MM.1S (cell line): ENCODE results near the gene PCTP.
A peak's percentile ranks its signal among the peaks of the same experiment; 100 is the strongest.

Experiments used
- DNase-seq: peaks from one replicate; pipeline ENCODE4 v3.0.0-alpha.2; 2015
- H2AFZ ChIP-seq: fragments of 300-600 bp; sonication (generic); 2 replicates; pipeline ENCODE4 v1.6.0; 2016; ENCODE audit warnings: antibody characterized with exemption, low read length
- H3F3A ChIP-seq: fragments of 300-600 bp; sonication (generic); 2 replicates; pipeline ENCODE4 v1.6.1; 2016; ENCODE audit warnings: mild to moderate bottlenecking, antibody characterized with exemption, low read length, moderate library complexity, mixed read lengths; ENCODE audit not compliant: insufficient read depth
- H3K27ac ChIP-seq: fragments of 300-600 bp; sonication (generic); 2 replicates; pipeline ENCODE4 v1.5.1; 2016; ENCODE audit warnings: mild to moderate bottlenecking, low read length
- H3K27me3 ChIP-seq: fragments of 300-600 bp; sonication (generic); replicated peaks from 2 replicates; pipeline ENCODE4 v1.6.0; 2016; ENCODE audit warnings: low read length; ENCODE audit not compliant: insufficient read depth
- H3K36me3 ChIP-seq: fragments of 300-600 bp; sonication (generic); replicated peaks from 2 replicates; pipeline ENCODE4 v1.6.1; 2016; ENCODE audit warnings: mild to moderate bottlenecking, low read length, mixed read lengths; ENCODE audit not compliant: insufficient read depth
- H3K4me1 ChIP-seq: fragments of 300-600 bp; sonication (generic); 2 replicates; pipeline ENCODE4 v1.6.1; 2016; ENCODE audit warnings: low read length, mixed read lengths
- H3K4me2 ChIP-seq: fragments of 300-600 bp; sonication (generic); 2 replicates; pipeline ENCODE4 v1.6.0; 2016; ENCODE audit warnings: low read depth, low read length
- H3K4me3 ChIP-seq: fragments of 300-600 bp; sonication (generic); 2 replicates; pipeline ENCODE4 v1.5.1; 2016; ENCODE audit warnings: low read length, mixed read lengths
- H3K79me2 ChIP-seq: fragments of 300-600 bp; sonication (generic); 2 replicates; pipeline ENCODE4 v1.6.1; 2016; ENCODE audit warnings: mixed run types, low read length, mixed read lengths
- H3K9ac ChIP-seq: fragments of 300-600 bp; sonication (generic); 2 replicates; pipeline ENCODE4 v1.6.1; 2016; ENCODE audit warnings: low read length, mixed read lengths
- H3K9me2 ChIP-seq: fragments of 300-600 bp; sonication (generic); replicated peaks from 2 replicates; pipeline ENCODE4 v1.6.1; 2016; ENCODE audit warnings: mild to moderate bottlenecking, low read length, mixed read lengths; ENCODE audit not compliant: insufficient read depth
- H3K9me3 ChIP-seq: fragments of 300-600 bp; sonication (generic); replicated peaks from 2 replicates; pipeline ENCODE4 v1.6.1; 2016; ENCODE audit warnings: mild to moderate bottlenecking, low read length, mixed read lengths; ENCODE audit not compliant: insufficient read depth
- H4K20me1 ChIP-seq: fragments of 300-600 bp; sonication (generic); 2 replicates; pipeline ENCODE4 v1.6.1; 2016; ENCODE audit warnings: mild to moderate bottlenecking, low read length, moderate library complexity, mixed read lengths; ENCODE audit not compliant: insufficient read depth
- CTCF ChIP-seq: fragments of 300-600 bp; sonication (generic); IDR thresholded peaks from 2 replicates; pipeline ENCODE4 v1.5.1; 2016; ENCODE audit warnings: antibody characterized with exemption, low read length, mixed read lengths
- EZH2 ChIP-seq: fragments of 300-600 bp; sonication (generic); optimal IDR thresholded peaks from 2 replicates; pipeline ENCODE3; 2017; ENCODE audit warnings: low read depth, mild to moderate bottlenecking, antibody characterized with exemption, low read length, mixed read lengths
- EZH2phosphoT487 ChIP-seq: fragments of 300-600 bp; sonication (generic); IDR thresholded peaks from 2 replicates; pipeline ENCODE4 v1.6.1; 2018; ENCODE audit warnings: antibody characterized with exemption, low read length

PCTP gene

GRCh38 chr17:55825213-55825612 lies 74.4 kb downstream of the PCTP start:
- no peak overlapping the region for H3K4me3 ChIP-seq
- no peak overlapping the region for H3K4me2 ChIP-seq
- DNase-seq = peak; percentile 14
- no peaks in the 10 kb centered on the region for H3K9me3 ChIP-seq
- no peaks in the 10 kb centered on the region for H3K9me2 ChIP-seq
- no peak overlapping the region for H3K9ac ChIP-seq
- no peak overlapping the region for H2AFZ ChIP-seq
- H3F3A ChIP-seq = no peaks in the 10 kb centered on the region
- no peaks in the 10 kb centered on the region for H4K20me1 ChIP-seq
- TF ChIP-seq CTCF (peak; percentile 28), EZH2 (no peak), EZH2phosphoT487 (no peak)
- no peaks in the 10 kb centered on the region for H3K4me1 ChIP-seq
- H3K27me3 ChIP-seq = no peaks in the 10 kb centered on the region
- H3K79me2 ChIP-seq = no peaks in the 10 kb centered on the region
- H3K36me3 ChIP-seq = no peaks in the 10 kb centered on the region
- no peak overlapping the region for H3K27ac ChIP-seq
